GM13977 (cell line): ENCODE data around the gene RAB7A.
"Not testable (repeated sequence)": the region's sequence is repeated elsewhere in the genome, so short reads cannot be mapped to it uniquely, and the experiment has no call there.

Experiments used
- DNase-seq: peaks from one replicate; pipeline ENCODE4 v3.0.0; 2012; ENCODE audit warnings: low spot score
- in situ Hi-C: fragments of 300-500 bp; cut with MboI; formaldehyde crosslinking; loops from one replicate; pipeline ENCODE4 v1.12.0; 2022; ENCODE audit warnings: low sequenced_read_pairs, low pct_unique_long_range_greater_than_20kb, mixed read lengths, inconsistent platforms; ENCODE audit not compliant: unreplicated experiment
- TF ChIP-seq, protein P1 (sequence below): IDR thresholded peaks from 2 replicates; pipeline ENCODE4 v1.5.1; 2012; ENCODE audit warnings: mild to moderate bottlenecking, control low read depth; ENCODE audit not compliant: insufficient read depth; ENCODE audit errors: extremely low read depth, missing control alignments

Gene RAB7A

GRCh38 chr3:128710816-128711433, 15.1 kb upstream of the RAB7A start:
- in situ Hi-C loops, result no loop called here
- TF ChIP-seq, protein P1, sequence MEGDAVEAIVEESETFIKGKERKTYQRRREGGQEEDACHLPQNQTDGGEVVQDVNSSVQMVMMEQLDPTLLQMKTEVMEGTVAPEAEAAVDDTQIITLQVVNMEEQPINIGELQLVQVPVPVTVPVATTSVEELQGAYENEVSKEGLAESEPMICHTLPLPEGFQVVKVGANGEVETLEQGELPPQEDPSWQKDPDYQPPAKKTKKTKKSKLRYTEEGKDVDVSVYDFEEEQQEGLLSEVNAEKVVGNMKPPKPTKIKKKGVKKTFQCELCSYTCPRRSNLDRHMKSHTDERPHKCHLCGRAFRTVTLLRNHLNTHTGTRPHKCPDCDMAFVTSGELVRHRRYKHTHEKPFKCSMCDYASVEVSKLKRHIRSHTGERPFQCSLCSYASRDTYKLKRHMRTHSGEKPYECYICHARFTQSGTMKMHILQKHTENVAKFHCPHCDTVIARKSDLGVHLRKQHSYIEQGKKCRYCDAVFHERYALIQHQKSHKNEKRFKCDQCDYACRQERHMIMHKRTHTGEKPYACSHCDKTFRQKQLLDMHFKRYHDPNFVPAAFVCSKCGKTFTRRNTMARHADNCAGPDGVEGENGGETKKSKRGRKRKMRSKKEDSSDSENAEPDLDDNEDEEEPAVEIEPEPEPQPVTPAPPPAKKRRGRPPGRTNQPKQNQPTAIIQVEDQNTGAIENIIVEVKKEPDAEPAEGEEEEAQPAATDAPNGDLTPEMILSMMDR, result no peak
- no peak for DNase-seq

GRCh38 chr3:128712848-128713247, 13.1 kb upstream of the RAB7A start:
- in situ Hi-C loops, result no loop called here
- DNase-seq, result no peak
- TF ChIP-seq, protein P1, result no peak

DNA sequence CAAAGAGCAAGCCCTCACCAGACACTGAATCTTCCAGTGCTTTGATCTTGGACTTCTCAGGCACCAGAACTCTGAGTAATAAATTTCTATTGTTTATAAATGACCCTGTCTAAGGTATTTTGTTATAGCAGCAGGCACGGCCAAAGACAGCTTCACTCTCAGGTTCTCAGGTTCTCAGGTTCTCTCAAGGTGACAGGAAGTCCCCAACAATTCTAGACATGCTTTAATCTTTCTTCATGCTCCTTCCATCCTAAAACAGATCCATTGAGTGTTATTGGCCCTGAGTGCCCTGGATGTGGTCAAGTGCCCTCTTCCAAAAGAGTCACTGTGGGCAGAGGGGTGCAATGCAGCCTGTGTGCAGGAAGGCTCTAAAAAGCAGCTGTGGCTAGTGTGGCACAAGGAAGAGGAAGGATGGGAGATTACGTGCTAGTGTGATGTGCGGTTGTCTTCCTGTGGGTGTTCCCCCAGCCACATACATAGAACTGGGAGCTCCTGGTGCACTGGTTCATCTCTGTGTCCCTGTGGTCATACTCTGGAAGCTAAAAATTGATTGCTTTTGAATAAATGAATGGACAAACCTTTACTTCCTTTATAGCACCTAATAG, 11.0 kb upstream of the RAB7A start:
- no peak for DNase-seq
- TF ChIP-seq, protein P1, result no peak
- in situ Hi-C loops, result no loop called here

- DNase-seq, in situ Hi-C loops: not testable (repeated sequence)
These were observed 7.1 kb upstream of the RAB7A start for GRCh38 chr3:128718892-128719291.

DNA sequence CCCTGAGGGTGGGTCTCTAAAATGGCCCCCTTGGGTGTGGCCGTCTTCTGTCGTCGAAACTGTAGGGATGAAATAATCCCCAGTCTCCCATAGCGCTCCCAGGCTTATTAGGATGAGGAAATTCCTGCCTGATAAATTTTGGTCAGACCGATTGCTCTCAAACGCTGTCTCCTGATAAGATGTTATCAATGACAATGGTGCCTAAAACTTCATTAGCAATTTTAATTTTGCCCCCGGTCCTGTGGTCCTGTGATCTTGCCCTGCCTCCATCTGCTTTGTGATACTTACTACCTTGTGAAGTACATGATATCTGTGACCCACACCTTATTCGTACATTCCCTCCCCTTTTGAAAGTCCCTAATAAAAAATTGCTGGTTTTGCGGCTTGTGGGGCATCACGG, 5.1 kb upstream of the RAB7A start:
- in situ Hi-C loops, result no loop called here
- TF ChIP-seq, protein P1, result no peak
- DNase-seq, result no peak

DNA sequence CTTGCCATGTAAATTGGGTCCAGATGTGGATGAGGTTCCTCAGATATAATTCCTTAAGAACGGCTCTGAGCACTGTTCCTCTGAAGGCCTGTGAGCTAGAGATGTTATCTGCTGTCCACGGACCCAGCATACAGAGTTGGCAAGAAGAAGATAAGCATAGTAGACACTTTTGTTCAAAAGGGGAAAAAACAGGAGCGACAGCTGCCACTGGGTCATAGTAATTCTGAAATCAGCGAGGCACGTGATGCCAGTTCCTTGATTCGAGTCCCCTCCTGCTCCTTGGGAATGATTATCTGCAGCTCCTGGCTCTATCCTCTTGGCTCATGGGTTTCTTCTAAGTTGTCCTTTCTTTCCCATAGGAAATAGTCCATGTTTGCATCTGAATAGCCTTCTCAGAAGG, 2.5 kb upstream of the RAB7A start:
- in situ Hi-C loops, result no loop called here
- DNase-seq, result no peak
- TF ChIP-seq, protein P1, result no peak

- TF ChIP-seq, protein P1, result no peak
- in situ Hi-C loops, result no loop called here
- no peak for DNase-seq
These were observed 398 bp upstream of the RAB7A start for GRCh38 chr3:128725547-128726022.
